ENCODE results near the gene CMTM3. TPM values are rescaled to one million over a fixed set of nuclear protein-coding genes. Genes with fewer than 3 reads are reported as not detected.

Gene CMTM3
- total and polyA plus RNA-seq, 4 donors, result 13.7 to 48.4 (median 31.5) TPM

- Histone ChIP-seq H3K4me1 (ENCODE audit: control insufficient read depth, insufficient read depth, low read length) (peaks cover 16% of the 10 kb centered on the region), H3K27ac (ENCODE audit: low read depth, low read length) (no peak overlapping the region), H3K27me3 (ENCODE audit: control insufficient read depth, insufficient read depth, low read length) (peaks cover 20% of the 10 kb centered on the region), H3K4me3 (ENCODE audit: low read depth, low read length) (no peak overlapping the region), H3K36me3 (ENCODE audit: control insufficient read depth, insufficient read depth, low read length) (no peaks in the 10 kb centered on the region), H3K9me3 (ENCODE audit: control insufficient read depth, insufficient read depth, low read length) (no peaks in the 10 kb centered on the region)
- DNase-seq (ENCODE audit: low read depth in 4 of 6, low spot score in 6 of 6), result no peak
- 68% methylated on average over 2 of the region's 4 CpGs for WGBS (ENCODE audit: insufficient coverage)
These were observed 23.8 kb upstream of the CMTM3 start for GRCh38 chr16:66580605-66581209.

DNA sequence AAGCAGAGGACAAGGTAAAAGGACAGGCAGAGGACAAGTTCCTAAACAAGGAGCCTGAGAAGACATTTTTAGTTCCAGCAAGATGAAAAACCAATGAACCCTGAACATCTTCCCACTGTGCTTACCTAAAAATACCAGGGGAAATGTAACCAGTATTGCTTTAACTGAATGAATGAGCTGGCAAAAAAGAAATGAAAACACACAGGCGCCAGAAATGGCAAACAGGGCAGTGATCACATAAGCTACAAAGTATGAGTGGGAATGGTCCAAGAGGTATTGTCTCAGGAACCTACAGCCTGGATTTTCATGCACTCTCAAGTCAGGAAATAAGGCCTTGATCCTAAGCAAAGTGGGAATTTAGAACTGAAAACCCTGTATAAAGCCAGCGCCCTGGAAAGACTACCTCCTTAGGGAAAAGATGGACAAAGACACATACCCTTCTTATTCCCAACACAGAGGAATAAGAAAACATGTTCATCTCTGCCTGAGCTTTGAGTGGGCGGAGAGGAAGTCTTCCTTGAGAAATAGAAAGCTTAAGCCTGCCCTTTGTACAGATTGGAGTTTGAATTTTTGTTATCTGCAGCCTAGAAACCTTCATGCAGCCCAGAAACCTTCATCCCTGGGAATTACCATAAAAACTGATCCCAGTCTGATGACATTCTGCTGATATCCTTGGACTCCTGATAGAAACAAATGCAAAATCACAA lies 23.1 kb upstream of the CMTM3 start:
- DNase-seq (ENCODE audit: low read depth in 4 of 6, low spot score in 6 of 6), result no peak
- no peak overlapping the region for H3K27ac ChIP-seq (ENCODE audit: low read depth, low read length)
- H3K4me1 ChIP-seq (ENCODE audit: control insufficient read depth, insufficient read depth, low read length), result peaks cover 16% of the 10 kb centered on the region
- no peak overlapping the region for H3K4me3 ChIP-seq (ENCODE audit: low read depth, low read length)
- WGBS (ENCODE audit: insufficient coverage), result 75% methylated on average over 1 of the region's 3 CpGs
- peaks cover 20% of the 10 kb centered on the region for H3K27me3 ChIP-seq (ENCODE audit: control insufficient read depth, insufficient read depth, low read length)
- H3K9me3 ChIP-seq (ENCODE audit: control insufficient read depth, insufficient read depth, low read length), result no peaks in the 10 kb centered on the region
- no peaks in the 10 kb centered on the region for H3K36me3 ChIP-seq (ENCODE audit: control insufficient read depth, insufficient read depth, low read length)

DNA sequence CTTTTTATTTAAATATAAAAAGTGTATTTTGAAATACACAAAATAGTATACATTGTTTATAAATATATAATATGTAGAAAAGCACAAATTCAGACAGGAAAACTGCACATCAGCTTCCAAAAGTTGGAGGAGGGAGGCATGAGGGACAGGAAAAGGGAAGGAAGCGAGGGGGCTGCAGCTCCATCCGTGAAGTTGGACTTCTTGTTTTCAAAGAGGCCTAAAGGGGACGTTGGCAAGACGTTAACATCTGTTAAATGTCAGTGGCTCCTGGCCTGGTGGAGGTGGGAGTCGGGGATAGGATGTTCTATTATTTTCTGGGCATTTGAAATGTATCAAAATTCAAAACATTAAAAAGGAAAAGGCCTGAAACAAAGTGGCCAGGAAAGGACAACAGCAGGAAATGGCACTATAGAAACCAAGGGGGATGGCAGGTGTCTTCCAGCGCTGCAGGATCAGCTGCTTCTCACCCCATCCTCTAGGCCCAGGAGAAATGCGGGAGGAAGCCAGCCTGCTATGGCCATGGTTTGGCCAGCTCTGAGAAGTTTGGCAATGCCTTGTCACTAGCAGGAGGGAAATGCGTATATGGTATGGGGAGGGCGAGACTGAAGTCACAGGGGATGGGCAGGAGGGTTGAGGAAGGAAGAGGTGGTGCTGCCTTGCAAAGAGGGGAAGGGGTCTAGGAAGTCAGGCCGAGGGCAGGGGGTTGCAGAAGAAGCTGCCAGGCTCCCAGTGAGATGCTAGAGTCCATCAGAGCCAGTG lies 18.8 kb upstream of the CMTM3 start:
- no peaks in the 10 kb centered on the region for H3K9me3 ChIP-seq (ENCODE audit: control insufficient read depth, insufficient read depth, low read length)
- no peaks in the 10 kb centered on the region for H3K27me3 ChIP-seq (ENCODE audit: control insufficient read depth, insufficient read depth, low read length)
- peaks cover 11% of the 10 kb centered on the region for H3K4me1 ChIP-seq (ENCODE audit: control insufficient read depth, insufficient read depth, low read length)
- H3K4me3 ChIP-seq (ENCODE audit: low read depth, low read length), result no peak overlapping the region
- H3K27ac ChIP-seq (ENCODE audit: low read depth, low read length), result no peak overlapping the region
- WGBS (ENCODE audit: insufficient coverage), result 75% methylated on average over 8 of the region's 10 CpGs
- DNase-seq (ENCODE audit: low read depth in 4 of 6, low spot score in 6 of 6), result no peak
- H3K36me3 ChIP-seq (ENCODE audit: control insufficient read depth, insufficient read depth, low read length), result no peaks in the 10 kb centered on the region

DNA sequence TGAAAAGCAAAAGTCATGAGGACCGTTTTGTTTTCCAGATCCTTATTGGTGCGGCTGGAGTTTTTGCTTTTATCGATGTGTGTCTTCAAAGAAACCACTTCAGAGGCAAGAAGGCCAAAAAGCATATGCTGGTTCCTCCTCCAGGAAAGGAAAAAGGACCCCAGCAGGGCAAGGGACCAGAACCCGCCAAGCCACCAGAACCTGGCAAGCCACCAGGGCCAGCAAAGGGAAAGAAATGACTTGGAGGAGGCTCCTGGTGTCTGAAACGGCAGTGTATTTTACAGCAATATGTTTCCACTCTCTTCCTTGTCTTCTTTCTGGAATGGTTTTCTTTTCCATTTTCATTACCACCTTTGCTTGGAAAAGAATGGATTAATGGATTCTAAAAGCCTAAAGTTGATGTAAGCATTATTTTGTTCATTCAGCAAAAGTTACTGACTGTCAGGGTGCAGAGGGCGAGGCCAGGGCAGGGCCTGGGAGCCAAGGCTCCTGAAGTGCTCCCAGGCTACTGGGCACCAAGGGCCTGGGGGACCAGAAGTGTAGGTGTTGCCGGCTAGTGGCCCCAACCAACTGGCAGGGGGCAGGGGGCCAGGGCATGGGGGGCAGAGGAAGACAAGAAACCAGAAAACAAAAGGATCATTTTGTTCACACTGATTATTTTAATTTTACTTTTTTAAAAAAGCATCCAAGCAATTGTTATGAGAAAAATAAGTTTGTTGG lies 16.5 kb upstream of the CMTM3 start:
- no peak overlapping the region for H3K27ac ChIP-seq (ENCODE audit: low read depth, low read length)
- H3K4me1 ChIP-seq (ENCODE audit: control insufficient read depth, insufficient read depth, low read length), result peaks cover 11% of the 10 kb centered on the region
- H3K4me3 ChIP-seq (ENCODE audit: low read depth, low read length), result no peak overlapping the region
- DNase-seq (ENCODE audit: low read depth in 4 of 6, low spot score in 6 of 6), result no peak
- H3K27me3 ChIP-seq (ENCODE audit: control insufficient read depth, insufficient read depth, low read length), result no peaks in the 10 kb centered on the region
- H3K36me3 ChIP-seq (ENCODE audit: control insufficient read depth, insufficient read depth, low read length), result no peaks in the 10 kb centered on the region
- H3K9me3 ChIP-seq (ENCODE audit: control insufficient read depth, insufficient read depth, low read length), result no peaks in the 10 kb centered on the region
- 75% methylated on average over 3 of the region's 7 CpGs for whole genome bisulfite sequencing (ENCODE audit: insufficient coverage)

- WGBS (ENCODE audit: insufficient coverage), result 97% methylated on average over 6 of the region's 8 CpGs
- no peak overlapping the region for H3K27ac ChIP-seq (ENCODE audit: low read depth, low read length)
- DNase-seq (ENCODE audit: low read depth in 4 of 6, low spot score in 6 of 6), result no peak
- H3K4me1 ChIP-seq (ENCODE audit: control insufficient read depth, insufficient read depth, low read length), result peaks cover 11% of the 10 kb centered on the region
- H3K27me3 ChIP-seq (ENCODE audit: control insufficient read depth, insufficient read depth, low read length), result no peaks in the 10 kb centered on the region
- no peak overlapping the region for H3K4me3 ChIP-seq (ENCODE audit: low read depth, low read length)
- no peaks in the 10 kb centered on the region for H3K36me3 ChIP-seq (ENCODE audit: control insufficient read depth, insufficient read depth, low read length)
- no peaks in the 10 kb centered on the region for H3K9me3 ChIP-seq (ENCODE audit: control insufficient read depth, insufficient read depth, low read length)
These were observed 15.4 kb upstream of the CMTM3 start for GRCh38 chr16:66588981-66589713.

DNA sequence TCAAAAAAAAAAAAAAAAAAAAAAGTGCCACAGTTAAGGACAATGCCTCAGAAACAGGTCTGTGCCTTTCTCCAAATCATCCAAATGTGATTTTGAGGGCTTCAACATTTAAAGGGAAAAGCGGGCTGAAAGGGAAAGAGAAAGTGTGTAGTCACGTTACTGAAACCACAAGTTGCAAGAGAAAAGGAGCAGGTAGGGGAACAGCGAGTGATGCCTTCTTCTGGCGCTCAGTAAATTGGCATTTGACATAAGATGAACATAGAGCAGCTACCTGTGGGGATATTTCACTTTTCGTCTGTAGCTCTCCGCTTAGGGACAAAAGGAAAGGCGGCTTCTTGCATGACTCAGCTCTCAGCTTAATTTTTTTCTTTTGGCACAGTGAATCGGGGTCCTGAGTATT lies 14.2 kb upstream of the CMTM3 start:
- H3K27me3 ChIP-seq (ENCODE audit: control insufficient read depth, insufficient read depth, low read length), result no peaks in the 10 kb centered on the region
- no peak overlapping the region for H3K4me3 ChIP-seq (ENCODE audit: low read depth, low read length)
- WGBS (ENCODE audit: insufficient coverage), result 89% methylated on average over 7 of the region's 8 CpGs
- no peak overlapping the region for H3K27ac ChIP-seq (ENCODE audit: low read depth, low read length)
- H3K36me3 ChIP-seq (ENCODE audit: control insufficient read depth, insufficient read depth, low read length), result no peaks in the 10 kb centered on the region
- peaks cover 11% of the 10 kb centered on the region for H3K4me1 ChIP-seq (ENCODE audit: control insufficient read depth, insufficient read depth, low read length)
- no peak for DNase-seq (ENCODE audit: low read depth in 4 of 6, low spot score in 6 of 6)
- no peaks in the 10 kb centered on the region for H3K9me3 ChIP-seq (ENCODE audit: control insufficient read depth, insufficient read depth, low read length)

DNA sequence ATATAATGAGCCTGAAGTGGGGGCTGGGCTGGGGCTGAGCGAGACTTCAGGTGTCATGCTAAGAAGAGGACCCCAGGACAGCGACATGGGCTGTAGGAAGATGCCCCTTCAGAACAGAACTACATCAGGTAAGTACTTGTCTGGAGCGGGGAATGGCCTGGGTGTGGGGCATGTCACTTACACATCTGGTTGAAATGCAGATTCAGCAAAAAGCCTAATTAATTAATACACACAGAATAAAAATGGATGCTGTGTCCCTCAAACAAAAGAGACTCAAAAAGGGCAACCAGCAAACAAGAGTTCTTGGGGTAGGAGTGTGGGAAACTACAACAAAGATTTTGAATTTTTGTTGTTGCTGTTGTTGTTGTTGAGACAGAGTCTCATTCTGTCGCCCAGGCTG lies 13.5 kb upstream of the CMTM3 start:
- no peaks in the 10 kb centered on the region for H3K36me3 ChIP-seq (ENCODE audit: control insufficient read depth, insufficient read depth, low read length)
- no peak overlapping the region for H3K27ac ChIP-seq (ENCODE audit: low read depth, low read length)
- H3K27me3 ChIP-seq (ENCODE audit: control insufficient read depth, insufficient read depth, low read length), result no peaks in the 10 kb centered on the region
- DNase-seq (ENCODE audit: low read depth in 4 of 6, low spot score in 6 of 6), result no peak
- WGBS (ENCODE audit: insufficient coverage), result 86% methylated on average over 3 of the region's 4 CpGs
- H3K9me3 ChIP-seq (ENCODE audit: control insufficient read depth, insufficient read depth, low read length), result no peaks in the 10 kb centered on the region
- peaks cover 11% of the 10 kb centered on the region for H3K4me1 ChIP-seq (ENCODE audit: control insufficient read depth, insufficient read depth, low read length)
- no peak overlapping the region for H3K4me3 ChIP-seq (ENCODE audit: low read depth, low read length)

DNA sequence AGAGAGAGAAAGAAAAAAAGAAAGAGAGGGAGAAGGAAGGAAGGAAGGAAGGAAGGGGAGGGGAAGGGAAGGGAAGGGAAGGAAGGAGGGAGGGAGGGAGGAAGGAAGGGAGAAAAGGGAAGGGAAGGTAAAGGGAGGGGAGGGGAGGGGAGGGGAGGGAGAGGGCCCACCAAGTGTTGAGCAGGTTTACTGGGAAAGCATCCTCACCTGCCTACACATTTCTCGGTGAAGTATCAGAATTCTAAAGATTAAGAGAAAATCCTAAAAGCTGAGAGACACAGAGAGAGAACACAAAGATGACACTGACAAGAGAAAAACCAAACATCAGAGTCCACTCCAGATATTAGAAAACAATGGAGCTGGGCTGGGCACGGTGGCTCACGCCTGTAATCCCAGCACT lies 12.3 kb upstream of the CMTM3 start:
- DNase-seq (ENCODE audit: low read depth in 4 of 6, low spot score in 6 of 6), result no peak
- Histone ChIP-seq H3K36me3 (ENCODE audit: control insufficient read depth, insufficient read depth, low read length) (no peaks in the 10 kb centered on the region), H3K27me3 (ENCODE audit: control insufficient read depth, insufficient read depth, low read length) (no peaks in the 10 kb centered on the region), H3K4me1 (ENCODE audit: control insufficient read depth, insufficient read depth, low read length) (peaks cover 10% of the 10 kb centered on the region), H3K27ac (ENCODE audit: low read depth, low read length) (no peak overlapping the region), H3K9me3 (ENCODE audit: control insufficient read depth, insufficient read depth, low read length) (no peaks in the 10 kb centered on the region), H3K4me3 (ENCODE audit: low read depth, low read length) (no peak overlapping the region)
- no CpG with 5 or more reads among the region's 3 CpGs for WGBS (ENCODE audit: insufficient coverage)

DNA sequence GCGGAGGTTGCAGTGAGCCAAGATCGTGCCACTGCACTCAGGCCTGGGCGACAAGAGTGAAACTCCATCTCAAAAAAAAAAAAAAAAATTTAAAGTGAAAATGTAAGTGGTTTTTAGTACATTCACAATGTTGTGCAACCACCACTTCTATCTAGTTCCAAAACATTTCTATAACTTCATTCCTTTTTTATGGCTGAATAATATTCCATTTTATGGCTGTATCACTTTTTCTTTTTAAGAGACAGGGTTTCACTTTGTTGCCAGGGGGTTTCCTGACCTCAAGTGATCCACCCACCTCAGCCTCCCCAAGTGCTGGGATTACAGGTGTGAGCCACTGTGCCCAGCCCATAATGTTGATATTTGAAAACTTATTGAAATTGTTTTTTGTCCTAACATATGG lies 11.7 kb upstream of the CMTM3 start:
- WGBS (ENCODE audit: insufficient coverage), result no CpG with 5 or more reads among the region's 3 CpGs
- DNase-seq (ENCODE audit: low read depth in 4 of 6, low spot score in 6 of 6), result no peak
- Histone ChIP-seq H3K27me3 (ENCODE audit: control insufficient read depth, insufficient read depth, low read length) (no peaks in the 10 kb centered on the region), H3K4me1 (ENCODE audit: control insufficient read depth, insufficient read depth, low read length) (peaks cover 5% of the 10 kb centered on the region), H3K27ac (ENCODE audit: low read depth, low read length) (no peak overlapping the region), H3K9me3 (ENCODE audit: control insufficient read depth, insufficient read depth, low read length) (no peaks in the 10 kb centered on the region), H3K36me3 (ENCODE audit: control insufficient read depth, insufficient read depth, low read length) (no peaks in the 10 kb centered on the region), H3K4me3 (ENCODE audit: low read depth, low read length) (no peak overlapping the region)

Measured in spinal cord (tissue), 10 donors.